Activated naive CD8-positive, alpha-beta T cell treated with anti-CD3 and anti-CD28 coated beads for 36 hours (primary cell): Measurements from ENCODE around the gene ASCL5. TPM values are rescaled to one million over a fixed set of nuclear protein-coding genes. Genes with fewer than 3 reads are reported as not detected.

Experiments used
- DNase-seq: peaks from one replicate; pipeline ENCODE4 v3.0.0; 2021
- H3K27ac Mint-ChIP-seq: one replicate; pipeline ENCODE4 v1.8.0; 2022; ENCODE audit warnings: mild to moderate bottlenecking, moderate library complexity, mixed read lengths
- H3K27me3 Mint-ChIP-seq: one replicate; pipeline ENCODE4 v1.8.0; 2022; ENCODE audit warnings: mild to moderate bottlenecking, mixed read lengths
- H3K36me3 Mint-ChIP-seq: one replicate; pipeline ENCODE4 v1.8.0; 2021; ENCODE audit warnings: mild to moderate bottlenecking, mixed read lengths
- H3K4me1 Mint-ChIP-seq: one replicate; pipeline ENCODE4 v1.8.0; 2021; ENCODE audit warnings: mixed read lengths
- H3K4me3 Mint-ChIP-seq: one replicate; pipeline ENCODE4 v1.8.0; 2022; ENCODE audit warnings: mild to moderate bottlenecking, moderate library complexity, mixed read lengths
- H3K9me3 Mint-ChIP-seq: one replicate; pipeline ENCODE4 v1.8.0; 2022; ENCODE audit warnings: mixed read lengths
- total RNA-seq, 2 experiments: library from RNA; stranded (reverse); gene quantifications; one replicate each; pipeline ENCODE4 v1.2.3, GENCODE V29; 2021

The ASCL5 gene
- total RNA-seq, 2 experiments from 2014 or later = 0.30 to 0.35 TPM

DNA sequence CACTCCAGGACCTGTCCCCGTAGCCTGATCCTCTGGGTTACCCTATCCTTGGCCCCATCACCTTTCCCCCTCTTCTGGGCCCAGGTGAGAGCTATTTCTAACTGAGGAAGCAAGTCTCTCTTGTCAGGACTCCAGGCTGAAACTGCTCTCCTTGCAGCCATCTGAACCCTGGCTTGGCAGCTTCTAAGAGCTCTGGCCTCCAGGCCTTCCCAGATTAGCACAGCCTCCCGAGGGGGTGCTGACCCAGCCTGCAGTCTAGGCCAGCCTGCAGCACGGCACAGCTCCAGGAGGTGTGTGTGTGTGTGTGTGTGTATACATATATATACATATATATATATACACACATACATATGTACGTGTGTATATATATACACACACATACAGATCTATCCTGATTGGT is 32.2 kb downstream of the ASCL5 start:
- Mint-ChIP-seq H3K36me3 (no peaks in the 10 kb centered on the region), H3K27me3 (no peaks in the 10 kb centered on the region), H3K4me1 (no peaks in the 10 kb centered on the region), H3K27ac (no peak overlapping the region), H3K4me3 (no peak overlapping the region), H3K9me3 (no peaks in the 10 kb centered on the region)
- DNase-seq = no peak

- no peaks in the 10 kb centered on the region for H3K9me3 Mint-ChIP-seq
- H3K27me3 Mint-ChIP-seq = no peaks in the 10 kb centered on the region
- no peaks in the 10 kb centered on the region for H3K4me1 Mint-ChIP-seq
- no peaks in the 10 kb centered on the region for H3K36me3 Mint-ChIP-seq
- DNase-seq = no peak
- H3K4me3 Mint-ChIP-seq = no peak overlapping the region
- H3K27ac Mint-ChIP-seq = no peak overlapping the region
These were observed 33.0 kb downstream of the ASCL5 start for GRCh38 chr1:201093962-201094361.

GRCh38 chr1:201093561-201093960 is 33.4 kb downstream of the ASCL5 start:
- Mint-ChIP-seq H3K4me3 (no peak overlapping the region), H3K27ac (no peak overlapping the region), H3K4me1 (no peaks in the 10 kb centered on the region), H3K27me3 (no peaks in the 10 kb centered on the region), H3K36me3 (no peaks in the 10 kb centered on the region), H3K9me3 (no peaks in the 10 kb centered on the region)
- no peak for DNase-seq

DNA sequence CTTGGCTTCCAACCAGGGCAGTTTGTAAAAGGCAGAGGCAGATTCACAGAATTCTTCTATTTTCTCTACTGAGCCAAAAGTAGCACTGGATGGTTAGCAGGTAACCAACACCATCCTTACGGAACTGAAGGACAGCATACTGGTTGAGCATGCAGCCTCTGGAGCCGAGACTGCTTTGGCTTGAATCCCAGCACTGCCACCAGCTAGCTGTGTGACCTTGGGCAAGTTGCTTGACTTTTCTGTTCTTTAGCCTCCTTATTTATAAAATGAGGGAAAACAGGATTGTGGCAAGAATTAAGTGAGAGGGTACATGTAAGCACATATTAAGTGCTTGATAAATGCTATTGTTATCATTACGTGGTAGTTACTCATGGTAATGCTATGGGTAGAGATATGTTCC is 34.2 kb downstream of the ASCL5 start:
- H3K4me1 Mint-ChIP-seq = no peaks in the 10 kb centered on the region
- no peaks in the 10 kb centered on the region for H3K9me3 Mint-ChIP-seq
- no peak overlapping the region for H3K4me3 Mint-ChIP-seq
- H3K27me3 Mint-ChIP-seq = no peaks in the 10 kb centered on the region
- no peak for DNase-seq
- H3K27ac Mint-ChIP-seq = no peak overlapping the region
- no peaks in the 10 kb centered on the region for H3K36me3 Mint-ChIP-seq

- H3K27ac Mint-ChIP-seq = no peak overlapping the region
These were observed 35.7 kb downstream of the ASCL5 start for GRCh38 chr1:201091256-201091655.

GRCh38 chr1:201090541-201090940 is 36.4 kb downstream of the ASCL5 start:
- Mint-ChIP-seq H3K27me3 (no peaks in the 10 kb centered on the region), H3K36me3 (no peaks in the 10 kb centered on the region), H3K9me3 (no peaks in the 10 kb centered on the region), H3K27ac (no peak overlapping the region), H3K4me3 (no peak overlapping the region), H3K4me1 (peaks cover 2% of the 10 kb centered on the region)
- no peak for DNase-seq

More at GRCh38 chr1:201091256-201091655, 35.7 kb downstream of the ASCL5 start:
- Mint-ChIP-seq H3K27me3 (no peaks in the 10 kb centered on the region), H3K9me3 (no peaks in the 10 kb centered on the region), H3K4me1 (peaks cover under 1% of the 10 kb centered on the region), H3K4me3 (no peak overlapping the region), H3K36me3 (no peaks in the 10 kb centered on the region)
- DNase-seq = no peak

DNA sequence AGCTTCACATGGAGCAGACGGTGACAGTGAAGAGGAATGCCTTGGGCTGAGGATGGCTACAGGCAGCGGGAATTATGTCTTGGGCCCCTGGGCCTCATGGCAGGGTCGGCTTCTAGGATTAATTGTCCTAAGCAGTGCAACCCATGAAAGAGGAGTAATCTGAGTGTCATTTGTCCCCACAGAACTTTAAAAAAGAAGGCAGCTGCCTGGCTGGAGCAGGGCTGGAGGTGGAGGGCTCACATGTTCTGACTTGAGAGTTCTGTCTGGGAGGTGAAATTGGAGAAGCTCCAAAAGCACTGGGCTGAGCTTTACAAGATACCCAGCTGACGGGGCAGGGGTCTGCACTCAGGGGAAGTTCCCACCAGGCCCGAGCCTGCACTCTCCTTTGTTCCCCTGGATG is 37.4 kb downstream of the ASCL5 start:
- Mint-ChIP-seq H3K27ac (no peak overlapping the region), H3K9me3 (no peaks in the 10 kb centered on the region), H3K4me3 (no peak overlapping the region), H3K4me1 (peaks cover 2% of the 10 kb centered on the region), H3K27me3 (no peaks in the 10 kb centered on the region), H3K36me3 (no peaks in the 10 kb centered on the region)
- no peak for DNase-seq

DNA sequence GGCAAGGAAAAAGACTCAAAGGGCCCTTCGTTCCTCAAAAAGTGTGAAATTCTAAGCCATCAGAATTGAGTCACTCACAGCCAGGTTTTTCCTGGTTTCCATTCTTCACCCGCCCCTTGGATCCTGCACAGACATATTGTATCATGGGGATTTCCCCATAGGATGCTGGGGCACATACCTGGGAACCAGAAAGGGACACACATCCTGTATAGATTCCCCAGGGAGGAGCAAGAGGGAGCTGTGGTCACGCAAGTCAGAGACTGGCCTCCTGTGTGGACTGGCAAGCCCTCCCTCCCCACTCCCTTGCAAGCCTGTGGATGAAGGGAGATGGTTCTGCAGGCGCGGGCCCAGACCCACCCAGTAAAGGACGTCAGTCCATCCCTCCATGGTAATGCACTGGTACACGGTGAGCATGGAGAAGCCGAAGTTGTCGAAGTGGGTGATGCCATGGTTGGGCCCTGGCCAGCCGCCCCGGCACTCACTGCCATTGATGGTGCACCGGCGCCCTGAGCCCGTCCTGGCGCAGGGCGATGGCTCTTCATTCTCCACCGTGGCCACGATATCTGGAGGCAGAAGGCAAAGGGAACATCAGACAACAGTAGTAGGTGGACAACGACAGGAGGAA is 38.0 kb downstream of the ASCL5 start:
- no peak for DNase-seq
- no peaks in the 10 kb centered on the region for H3K9me3 Mint-ChIP-seq
- H3K4me1 Mint-ChIP-seq = peaks cover 2% of the 10 kb centered on the region
- no peaks in the 10 kb centered on the region for H3K27me3 Mint-ChIP-seq
- H3K36me3 Mint-ChIP-seq = no peaks in the 10 kb centered on the region
- H3K27ac Mint-ChIP-seq = no peak overlapping the region
- H3K4me3 Mint-ChIP-seq = no peak overlapping the region

- no peak overlapping the region for H3K27ac Mint-ChIP-seq
- no peak for DNase-seq
- peaks cover 2% of the 10 kb centered on the region for H3K4me1 Mint-ChIP-seq
- H3K4me3 Mint-ChIP-seq = no peak overlapping the region
- H3K9me3 Mint-ChIP-seq = no peaks in the 10 kb centered on the region
- no peaks in the 10 kb centered on the region for H3K27me3 Mint-ChIP-seq
- H3K36me3 Mint-ChIP-seq = no peaks in the 10 kb centered on the region
These were observed 38.6 kb downstream of the ASCL5 start for GRCh38 chr1:201088395-201088794.

DNA sequence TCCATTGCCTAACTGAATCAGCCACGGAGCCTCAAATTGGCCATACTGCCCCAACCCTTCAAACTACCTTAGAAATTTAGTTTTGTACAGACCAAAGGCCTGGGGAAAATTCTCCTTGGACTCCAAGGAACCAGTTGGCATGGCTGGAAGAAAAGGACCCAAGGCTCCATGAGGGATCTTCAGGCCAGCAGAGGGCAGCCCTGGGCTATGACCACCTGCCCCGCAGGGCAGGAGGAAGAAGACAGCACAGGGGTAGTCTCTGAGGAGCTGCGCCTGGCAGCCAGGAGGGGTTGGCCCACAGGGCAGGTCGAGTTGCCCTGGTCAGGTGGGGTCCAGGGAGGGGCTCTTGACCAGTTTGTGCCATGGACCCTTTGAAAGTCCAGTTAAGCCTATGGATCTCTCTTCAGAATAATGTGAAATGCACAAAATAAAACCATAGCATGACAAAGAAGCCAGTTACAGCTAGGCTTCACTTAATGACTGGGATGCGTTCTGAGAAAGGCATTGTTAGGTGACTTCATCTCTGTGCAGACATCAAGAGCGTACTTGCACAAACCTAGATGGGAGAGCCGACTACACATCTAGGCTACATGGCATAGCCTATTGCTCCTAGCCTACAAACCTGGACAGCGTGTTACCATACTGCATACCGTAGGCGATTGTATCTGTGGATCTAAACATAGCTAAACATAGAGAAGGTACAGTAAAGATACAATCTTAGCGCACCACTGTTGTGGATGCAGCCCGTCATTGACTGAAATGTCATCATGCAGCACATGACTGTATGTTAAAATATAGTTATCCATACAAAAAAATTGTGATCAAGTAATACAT is 40.9 kb downstream of the ASCL5 start:
- H3K36me3 Mint-ChIP-seq = no peaks in the 10 kb centered on the region

DNA sequence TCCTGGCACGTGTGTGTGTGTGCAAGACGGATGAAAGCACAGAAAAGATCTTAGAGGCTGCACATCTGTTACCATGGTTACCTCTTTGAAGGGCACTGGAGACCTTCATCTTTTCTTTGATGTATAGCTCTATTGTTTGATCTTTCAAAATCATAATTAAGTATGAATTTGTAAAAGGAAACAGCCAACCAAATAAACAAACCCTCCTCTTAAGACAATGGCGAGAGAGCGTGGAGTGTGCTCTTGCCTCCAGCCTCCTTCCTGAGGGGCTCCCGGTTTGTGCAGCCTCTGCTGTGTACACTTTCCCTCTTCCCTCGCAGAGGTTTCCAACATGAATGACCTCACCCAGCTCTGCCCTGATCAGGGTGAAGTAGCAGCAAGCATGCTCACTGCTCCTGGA is 42.7 kb downstream of the ASCL5 start:
- no peak for DNase-seq
- Mint-ChIP-seq H3K9me3 (no peaks in the 10 kb centered on the region), H3K27ac (no peak overlapping the region), H3K36me3 (no peaks in the 10 kb centered on the region), H3K27me3 (no peaks in the 10 kb centered on the region), H3K4me1 (peaks cover 2% of the 10 kb centered on the region), H3K4me3 (no peak overlapping the region)

More for the DNA sequence above, 40.9 kb downstream of the ASCL5 start:
- Mint-ChIP-seq H3K27me3 (no peaks in the 10 kb centered on the region), H3K27ac (no peak overlapping the region), H3K4me3 (no peak overlapping the region), H3K9me3 (no peaks in the 10 kb centered on the region), H3K4me1 (peaks cover 2% of the 10 kb centered on the region)
- peak; percentile 41 for DNase-seq

DNA sequence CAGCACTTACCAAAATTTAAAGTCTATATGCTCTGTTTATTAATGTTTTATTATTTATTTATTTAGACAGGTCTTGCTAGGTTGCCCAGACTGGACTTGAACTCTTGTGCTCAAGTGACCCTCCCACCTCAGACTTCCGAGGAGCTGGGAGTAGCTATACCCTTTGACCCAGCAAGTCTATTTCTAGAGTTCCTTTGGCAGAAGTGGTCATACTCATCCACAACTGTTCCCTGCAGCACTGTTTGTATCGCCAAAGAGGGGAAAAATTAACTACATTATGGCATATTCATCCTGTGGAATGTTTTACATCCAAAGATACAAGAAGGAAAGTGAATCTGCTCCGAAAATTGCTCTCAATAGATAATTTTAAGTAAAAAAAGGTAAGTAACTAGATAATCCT is 43.2 kb downstream of the ASCL5 start:
- H3K36me3 Mint-ChIP-seq = no peaks in the 10 kb centered on the region
- no peak for DNase-seq
- H3K9me3 Mint-ChIP-seq = no peaks in the 10 kb centered on the region
- H3K4me3 Mint-ChIP-seq = no peak overlapping the region
- H3K4me1 Mint-ChIP-seq = peaks cover 2% of the 10 kb centered on the region
- H3K27ac Mint-ChIP-seq = no peak overlapping the region
- no peaks in the 10 kb centered on the region for H3K27me3 Mint-ChIP-seq

DNA sequence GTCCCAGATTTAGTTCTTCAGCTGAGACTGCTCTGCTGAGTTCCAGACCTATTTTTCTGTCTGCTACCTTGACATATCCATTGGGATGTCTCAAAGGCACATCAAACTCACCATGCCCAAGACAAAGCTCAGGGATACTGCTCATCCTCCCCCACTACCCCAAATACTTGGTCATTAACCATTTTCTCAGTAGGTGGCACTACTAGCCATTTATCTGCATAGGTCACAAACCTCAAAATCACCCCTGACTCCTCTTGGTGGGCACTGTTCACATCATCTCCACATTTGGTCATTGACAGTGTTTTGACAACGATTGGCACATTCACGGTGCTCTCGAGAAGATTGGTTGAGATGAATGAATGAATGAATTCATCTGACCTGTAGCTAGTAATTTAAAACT is 46.8 kb downstream of the ASCL5 start:
- DNase-seq = no peak
- Mint-ChIP-seq H3K9me3 (no peaks in the 10 kb centered on the region), H3K4me3 (no peak overlapping the region), H3K4me1 (no peaks in the 10 kb centered on the region), H3K27ac (no peak overlapping the region), H3K27me3 (no peaks in the 10 kb centered on the region), H3K36me3 (no peaks in the 10 kb centered on the region)

DNA sequence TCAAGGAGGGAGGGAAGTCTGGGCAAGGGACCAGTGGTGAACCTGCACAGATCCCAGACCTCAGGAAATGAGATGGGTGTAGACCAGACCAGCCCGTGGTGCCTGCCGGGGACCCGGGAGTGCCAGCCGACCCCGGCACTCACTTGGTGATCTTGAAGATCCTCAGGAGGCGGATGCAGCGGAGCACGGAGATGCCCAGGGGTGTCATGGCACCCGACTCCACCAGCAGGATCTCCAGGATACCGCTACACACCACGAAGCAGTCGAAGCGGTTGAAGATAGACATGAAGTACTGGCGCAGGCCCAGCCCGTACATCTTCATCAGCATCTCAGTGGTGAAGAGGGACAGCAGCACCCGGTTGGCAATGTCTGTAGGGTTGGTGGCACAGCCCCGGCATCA is 49.2 kb downstream of the ASCL5 start:
- Mint-ChIP-seq H3K27me3 (no peaks in the 10 kb centered on the region), H3K36me3 (no peaks in the 10 kb centered on the region), H3K27ac (no peak overlapping the region), H3K4me3 (no peak overlapping the region), H3K9me3 (no peaks in the 10 kb centered on the region), H3K4me1 (no peaks in the 10 kb centered on the region)
- no peak for DNase-seq

DNA sequence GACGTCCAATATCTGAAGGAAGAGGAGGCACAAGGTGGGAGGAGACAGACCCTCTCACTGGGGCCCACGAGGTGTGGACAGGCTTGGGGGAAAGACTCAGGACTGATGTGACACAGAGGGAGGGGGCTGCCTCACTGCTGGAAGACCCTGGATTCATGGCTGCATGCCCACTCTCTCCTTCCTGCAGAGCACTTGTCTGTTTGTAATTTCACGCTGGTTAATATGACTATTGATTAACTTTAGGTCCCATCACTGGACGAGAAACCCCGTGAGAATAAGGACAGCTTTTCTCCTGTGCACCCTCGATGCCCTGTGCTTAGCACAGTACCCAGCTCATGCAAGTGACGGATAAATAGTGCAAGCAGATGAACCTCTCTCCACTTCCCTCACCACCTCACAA is 49.9 kb downstream of the ASCL5 start:
- no peaks in the 10 kb centered on the region for H3K4me1 Mint-ChIP-seq
- no peaks in the 10 kb centered on the region for H3K36me3 Mint-ChIP-seq
- DNase-seq = no peak
- no peak overlapping the region for H3K4me3 Mint-ChIP-seq
- H3K27ac Mint-ChIP-seq = no peak overlapping the region
- H3K27me3 Mint-ChIP-seq = no peaks in the 10 kb centered on the region
- no peaks in the 10 kb centered on the region for H3K9me3 Mint-ChIP-seq

- no peaks in the 10 kb centered on the region for H3K4me1 Mint-ChIP-seq
These were observed 50.9 kb downstream of the ASCL5 start for GRCh38 chr1:201076092-201076491.

More at GRCh38 chr1:201076092-201076491, 50.9 kb downstream of the ASCL5 start:
- Mint-ChIP-seq H3K27ac (no peak overlapping the region), H3K27me3 (no peaks in the 10 kb centered on the region), H3K36me3 (no peaks in the 10 kb centered on the region), H3K4me3 (no peak overlapping the region), H3K9me3 (no peaks in the 10 kb centered on the region)
- no peak for DNase-seq
